Progenitor cell of endocrine pancreas (in vitro differentiated cells): Measurements from ENCODE around the gene BUD31. TPM values are rescaled to one million over a fixed set of nuclear protein-coding genes. Genes with fewer than 3 reads are reported as not detected.

Experiments used
- DNase-seq: peaks from one replicate; pipeline ENCODE4 v3.0.0; 2021; ENCODE audit warnings: low spot score; ENCODE audit not compliant: unreplicated experiment
- H3K27ac Mint-ChIP-seq: 2 replicates; pipeline ENCODE4 v1.8.0; 2021; ENCODE audit warnings: mild to moderate bottlenecking, moderate library complexity, mixed read lengths
- H3K27me3 Mint-ChIP-seq: 2 replicates; pipeline ENCODE4 v1.8.0; 2021; ENCODE audit warnings: mixed read lengths
- H3K36me3 Mint-ChIP-seq: 2 replicates; pipeline ENCODE4 v1.8.0; 2022; ENCODE audit warnings: mixed read lengths; ENCODE audit not compliant: insufficient read depth
- H3K4me1 Mint-ChIP-seq: 2 replicates; pipeline ENCODE4 v1.8.0; 2021; ENCODE audit warnings: low read depth, mixed read lengths
- H3K4me3 Mint-ChIP-seq: 2 replicates; pipeline ENCODE4 v1.8.0; 2021; ENCODE audit warnings: low read depth, mild to moderate bottlenecking, moderate library complexity, mixed read lengths
- H3K9me3 Mint-ChIP-seq: 2 replicates; pipeline ENCODE4 v1.8.0; 2021; ENCODE audit warnings: low read depth, mixed read lengths
- CTCF ChIP-seq: fragments of 200-600 bp; sonication (generic); IDR thresholded peaks from one replicate; pipeline ENCODE4 v1.5.0; 2021; ENCODE audit warnings: antibody characterized with exemption, mild to moderate bottlenecking; ENCODE audit not compliant: unreplicated experiment
- total RNA-seq: library from RNA; stranded (reverse); gene quantifications from 2 replicates; pipeline ENCODE4 v1.2.1, GENCODE V29; 2021

Gene BUD31
- total RNA-seq, 1 donor from 2014 or later, result 102 TPM

- no peak for DNase-seq
- H3K4me1 Mint-ChIP-seq, result peaks cover 6% of the 10 kb centered on the region
- no peaks in the 10 kb centered on the region for H3K27me3 Mint-ChIP-seq
- peaks cover 4% of the 10 kb centered on the region for H3K36me3 Mint-ChIP-seq
- TF ChIP-seq CTCF, result no peak
- H3K27ac Mint-ChIP-seq, result no peak overlapping the region
- no peaks in the 10 kb centered on the region for H3K9me3 Mint-ChIP-seq
- H3K4me3 Mint-ChIP-seq, result peak overlapping the region; percentile 29
Observed at GRCh38 chr7:99390941-99391602, 17.7 kb upstream of the BUD31 start.

- peaks cover 5% of the 10 kb centered on the region for H3K36me3 Mint-ChIP-seq
Observed at GRCh38 chr7:99392046-99392445, 16.7 kb upstream of the BUD31 start.

GRCh38 chr7:99392659-99393354 is 16.0 kb upstream of the BUD31 start:
- peaks cover 6% of the 10 kb centered on the region for H3K36me3 Mint-ChIP-seq
- no peak for TF ChIP-seq CTCF
- no peaks in the 10 kb centered on the region for H3K9me3 Mint-ChIP-seq
- peak; percentile 65 for DNase-seq
- H3K4me1 Mint-ChIP-seq, result peaks cover 6% of the 10 kb centered on the region
- H3K4me3 Mint-ChIP-seq, result peak overlapping the region; percentile 90
- H3K27me3 Mint-ChIP-seq, result no peaks in the 10 kb centered on the region
- H3K27ac Mint-ChIP-seq, result peak overlapping the region; percentile 98

More at GRCh38 chr7:99392046-99392445, 16.7 kb upstream of the BUD31 start:
- DNase-seq, result no peak
- no peaks in the 10 kb centered on the region for H3K27me3 Mint-ChIP-seq
- H3K9me3 Mint-ChIP-seq, result no peaks in the 10 kb centered on the region
- H3K27ac Mint-ChIP-seq, result no peak overlapping the region
- H3K4me3 Mint-ChIP-seq, result peak overlapping the region; percentile 90
- no peak for TF ChIP-seq CTCF
- H3K4me1 Mint-ChIP-seq, result peaks cover 6% of the 10 kb centered on the region

GRCh38 chr7:99393355-99394187 is 15.2 kb upstream of the BUD31 start:
- no peaks in the 10 kb centered on the region for H3K27me3 Mint-ChIP-seq
- peaks cover 6% of the 10 kb centered on the region for H3K4me1 Mint-ChIP-seq
- TF ChIP-seq CTCF, result no peak
- H3K27ac Mint-ChIP-seq, result peak overlapping the region; percentile 98
- peak overlapping the region; percentile 90 for H3K4me3 Mint-ChIP-seq
- H3K36me3 Mint-ChIP-seq, result peaks cover 8% of the 10 kb centered on the region
- peak; percentile 54 for DNase-seq
- no peaks in the 10 kb centered on the region for H3K9me3 Mint-ChIP-seq

GRCh38 chr7:99394188-99394502 is 14.6 kb upstream of the BUD31 start:
- Mint-ChIP-seq H3K27ac (no peak overlapping the region), H3K27me3 (no peaks in the 10 kb centered on the region), H3K4me1 (peaks cover 6% of the 10 kb centered on the region), H3K9me3 (no peaks in the 10 kb centered on the region), H3K36me3 (peaks cover 8% of the 10 kb centered on the region), H3K4me3 (no peak overlapping the region)
- no peak for DNase-seq
- no peak for TF ChIP-seq CTCF
